Heart left ventricle (tissue), 16 donors: Measurements from ENCODE around the gene IMPG2. TPM values are rescaled to one million over a fixed set of nuclear protein-coding genes. Genes with fewer than 3 reads are reported as not detected.

ENCODE experiments used
- ATAC-seq, 4 donors: fragments of 200-7000 bp; cut with Tn5 transposase; one replicate each; pipeline ENCODE4 v1.9.1; 2020 to 2022; ENCODE audit warnings: moderate library complexity in 4 of 4, mild to moderate bottlenecking in 3 of 4, moderate number of reproducible peaks in 1 of 4
- DNase-seq, 5 donors: peaks; one replicate each; pipeline ENCODE4 v3.0.0-alpha.2; 2020
- H3K27ac ChIP-seq, 12 donors: fragments of 200-600 bp; sonication (generic) in 4 of 12; one replicate each; pipeline versions ENCODE4 v1.5.0 to v1.8.0; 2016 to 2022; ENCODE audit warnings: mild to moderate bottlenecking in 2 of 12
- H3K27me3 ChIP-seq, 9 donors: fragments of 200-600 bp; sonication (generic) in 2 of 9; one replicate each; pipeline versions ENCODE4 v1.5.1 to v1.8.0; 2016 to 2022; ENCODE audit warnings: mild to moderate bottlenecking in 3 of 9
- H3K36me3 ChIP-seq, 9 donors: fragments of 200-600 bp; sonication (generic) in 2 of 9; one replicate each; pipeline versions ENCODE4 v1.5.0 to v1.8.0; 2018 to 2022; ENCODE audit warnings: mild to moderate bottlenecking in 2 of 9
- H3K4me1 ChIP-seq, 12 donors: fragments of 200-600 bp; sonication (generic) in 4 of 12; one replicate each; pipeline versions ENCODE4 v1.5.0 to v1.8.0; 2016 to 2022; ENCODE audit warnings: mild to moderate bottlenecking in 3 of 12
- H3K4me3 ChIP-seq, 12 donors: fragments of 200-600 bp; sonication (generic) in 4 of 12; one replicate each; pipeline versions ENCODE4 v1.5.0 to v1.8.0; 2017 to 2022; ENCODE audit warnings: mild to moderate bottlenecking in 9 of 12, moderate library complexity in 4 of 12
- H3K9me3 ChIP-seq, 12 donors: fragments of 200-600 bp; sonication (generic) in 4 of 12; one replicate each; pipeline versions ENCODE4 v1.5.0 to v1.8.0; 2016 to 2022; ENCODE audit warnings: mild to moderate bottlenecking in 1 of 12
- CTCF ChIP-seq, 12 donors: fragments of 200-600 bp; sonication (generic) in 4 of 12; IDR thresholded peaks; one replicate each; pipeline versions ENCODE4 v1.5.0 to v1.8.0; 2018 to 2022; ENCODE audit warnings: antibody characterized with exemption in 12 of 12, mild to moderate bottlenecking in 5 of 12
- POLR2A ChIP-seq, 2 donors: fragments of 450-650 bp; IDR thresholded peaks; one replicate each; pipeline ENCODE4 v1.6.1; 2017; ENCODE audit warnings: antibody characterized with exemption in 2 of 2, mild to moderate bottlenecking in 2 of 2, moderate library complexity in 2 of 2
- WGBS, 4 donors: extraction: QIAGEN DNeasy Blood & Tissue Kit in 2 of 4; methylation state at CpG; one replicate each; pipeline versions ENCODE4 v1.1.5 to v1.1.7; 2013 to 2018; 5-methylcytosine and 5-hydroxymethylcytosine counted together
- intact Hi-C, 10 donors: fragments of 100-400 bp; cut with DNase I; formaldehyde crosslinking; loops; one replicate each; pipeline versions ENCODE4 v1.11.1 to v1.14.2; 2022
- polyA plus RNA-seq, 2 donors: library from polyadenylated mRNA; stranded (reverse); fragments of 200-250 nt; gene quantifications; one replicate each; pipeline ENCODE4 v1.2.3, GENCODE V29; 2013
- total RNA-seq, 9 donors: library from RNA; depleted of rRNA in 2 of 9; stranded (reverse); fragments of >200 nt in 2 of 9; fragmentation: NEBNext Ultra II Directional in 3 of 9; extraction: Animal tissue kit (Norgen Biotek cat#: 25700) in 3 of 9; gene quantifications; one replicate each; pipeline versions ENCODE4 v1.1.0 to v1.2.4, GENCODE V29; 2016 to 2023
- donor health status: ischemic (EF 13 %, LVEDD 7.1; RV severe dilation, severe dysfunction).
- donor health status: healthy with polysubstance abuse.
- donor health status: DM: no; HTN: yes; CAD: no.
- donor health status: DM: no; HTN: no; CAD: no.
- donor health status: ischemic (EF 25% LVEDD 6.9; RV normal size, moderate dysfunction).
- donor health status: ischemic (EF 25% LVEDD 5.7; RV mildly dilated, moderate dysfunction).
- donor health status: healthy.
- donor health status: DM: yes; HTN: yes; CAD: no.
- donor health status: ischemic (EF 35%, LVEDD 5.7; RV mildly dilated, moderate dysfunction).
- donor health status: nonischemic (EF 11% LVEDD 7.7; RV severe dilation, severe dysfunction).
- donor health status: DM: yes; HTN: yes; CAD: no.
- donor health status: PGD.
- donor health status: ischemic (EF 29% LVEDD 5.4; RV normal size, mild dysfunction).
- donor health status: nonischemic (EF 23%, LVEDD 6.1; RV moderate dilation, normal function).

The IMPG2 gene
- total and polyA plus RNA-seq, 11 donors: 0.06 to 0.41 (median 0.19) TPM; not detected in 1

GRCh38 chr3:101223016-101223415, 97.4 kb downstream of the IMPG2 start:
- TF ChIP-seq POLR2A (IDR thresholded peaks at IDR 0.05) (no peak), CTCF (IDR thresholded peaks at IDR 0.05) (no peak)
- DNase-seq: no peak
- H3K27ac ChIP-seq: no peak overlapping the region
- H3K4me3 ChIP-seq: no peak overlapping the region
- intact Hi-C loops: loop anchor here in 2 of 10 donors (10.0 kb wide), 2 partner anchors 152 to 162 kb away; no protein-coding TSS in a partner anchor
- ATAC-seq: no peak
- no peaks in the 10 kb centered on the region for H3K36me3 ChIP-seq
- no peaks in the 10 kb centered on the region for H3K4me1 ChIP-seq
- peaks cover 0 to 11% (median 2%) of the 10 kb centered on the region in 12 donors for H3K9me3 ChIP-seq
- 53 to 63% (median 59%) methylated on average over 3 of the region's 3 CpGs for WGBS, 4 donors
- H3K27me3 ChIP-seq: no peaks in the 10 kb centered on the region

- intact Hi-C loops: loop anchor here in 2 of 10 donors (10.0 kb wide), 2 partner anchors 155 to 165 kb away; no protein-coding TSS in a partner anchor
- H3K9me3 ChIP-seq: peaks cover 0 to 11% (median 2%) of the 10 kb centered on the region in 12 donors
- no peak overlapping the region for H3K27ac ChIP-seq
- DNase-seq (no peak), ATAC-seq (no peak)
- peaks cover 0 to 5% (median 0%) of the 10 kb centered on the region in 12 donors for H3K4me1 ChIP-seq
- 87 to 92% (median 90%) methylated on average over 4 of the region's 4 CpGs for WGBS, 4 donors
- no peak overlapping the region for H3K4me3 ChIP-seq
- no peaks in the 10 kb centered on the region for H3K36me3 ChIP-seq
- H3K27me3 ChIP-seq: no peaks in the 10 kb centered on the region
- TF ChIP-seq POLR2A (IDR thresholded peaks at IDR 0.05) (no peak), CTCF (IDR thresholded peaks at IDR 0.05) (no peak)
Measured at GRCh38 chr3:101219842-101220560, 100.4 kb downstream of the IMPG2 start.

- DNase-seq (no peak), ATAC-seq (no peak)
- WGBS, 4 donors: 70 to 82% (median 76%) methylated on average over 3 of the region's 3 CpGs
- Histone ChIP-seq H3K4me1 (peaks cover 0 to 5% (median 0%) of the 10 kb centered on the region in 12 donors), H3K27me3 (no peaks in the 10 kb centered on the region), H3K4me3 (no peak overlapping the region), H3K27ac (peak overlapping the region in 1 of 12 donors; percentile 44), H3K9me3 (peaks cover 0 to 17% (median 2%) of the 10 kb centered on the region in 12 donors), H3K36me3 (no peaks in the 10 kb centered on the region)
- intact Hi-C loops: no loop called here
- TF ChIP-seq CTCF (IDR thresholded peaks at IDR 0.05) (no peak), POLR2A (IDR thresholded peaks at IDR 0.05) (no peak)
Measured at GRCh38 chr3:101217472-101218245, 102.7 kb downstream of the IMPG2 start.
